Fibroblast of upper back skin (primary cell): ENCODE data around the gene ARF1.
A peak's percentile ranks its signal among the peaks of the same experiment; 100 is the strongest.

ENCODE experiments used
- DNase-seq: peaks from one replicate; pipeline ENCODE4 v3.0.0-alpha.2; 2013

Gene ARF1

DNA sequence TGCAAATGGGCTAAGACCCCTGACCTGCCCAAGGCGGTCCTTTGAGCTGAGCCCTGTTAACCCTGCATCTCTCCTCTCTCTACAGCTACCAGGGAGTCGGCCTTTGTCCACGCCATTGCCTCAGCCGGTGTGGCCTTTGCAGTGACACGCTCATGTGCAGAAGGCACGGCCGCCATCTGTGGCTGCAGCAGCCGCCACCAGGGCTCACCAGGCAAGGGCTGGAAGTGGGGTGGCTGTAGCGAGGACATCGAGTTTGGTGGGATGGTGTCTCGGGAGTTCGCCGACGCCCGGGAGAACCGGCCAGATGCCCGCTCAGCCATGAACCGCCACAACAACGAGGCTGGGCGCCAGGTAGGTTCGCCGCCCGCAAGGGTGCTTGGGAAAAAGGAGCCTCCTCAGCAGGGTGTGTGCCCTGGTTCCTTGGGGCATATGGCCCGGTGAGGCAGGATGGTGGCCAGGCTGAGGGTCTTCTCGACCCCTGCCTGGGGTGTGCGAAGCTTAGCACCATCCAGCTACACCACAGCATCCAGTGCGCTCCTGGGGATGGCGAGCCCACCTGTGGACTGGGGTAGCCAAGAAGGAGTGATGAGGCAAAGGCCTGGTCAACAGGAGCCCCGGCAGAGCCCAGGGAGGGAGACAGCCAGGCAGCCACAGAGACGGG lies 31.8 kb upstream of the ARF1 start:
- no peak for DNase-seq

DNA sequence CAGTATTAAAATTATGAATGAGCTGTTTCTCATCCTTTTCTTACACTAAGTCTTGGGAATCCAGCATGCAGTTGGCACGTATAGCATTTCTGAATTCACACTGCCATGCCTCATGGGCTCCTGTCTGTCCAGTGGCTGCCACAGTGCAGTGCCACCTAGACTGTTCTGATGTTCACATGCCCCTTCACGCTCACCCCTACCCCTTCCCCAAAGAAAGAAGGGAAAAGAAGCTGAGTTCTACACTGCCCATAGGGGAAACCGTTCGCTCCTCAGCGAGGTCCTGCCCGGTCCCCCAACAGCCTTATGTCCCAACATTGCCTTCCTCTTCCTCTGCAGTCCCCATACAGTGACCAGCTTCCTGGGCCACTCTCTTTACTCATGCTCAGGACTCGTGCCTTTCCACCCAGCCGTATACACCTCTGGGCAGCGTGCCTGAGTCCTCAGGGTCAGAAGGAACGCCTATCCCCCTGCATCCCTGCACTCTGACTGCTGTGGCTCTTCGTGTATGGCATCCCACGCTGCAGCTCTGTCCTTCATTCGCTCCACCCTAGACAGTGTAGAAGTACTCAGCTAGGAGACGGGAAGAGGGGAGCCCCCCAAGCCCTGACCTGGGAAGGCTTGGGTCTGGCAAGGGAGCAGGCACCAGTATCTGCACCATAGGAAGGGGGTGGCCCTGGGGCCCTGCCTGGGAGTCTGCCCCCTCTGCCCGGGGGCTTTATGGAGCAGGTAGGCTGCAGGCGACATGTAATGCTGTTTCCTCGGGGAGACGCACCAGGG lies 24.1 kb upstream of the ARF1 start:
- DNase-seq: no peak

DNA sequence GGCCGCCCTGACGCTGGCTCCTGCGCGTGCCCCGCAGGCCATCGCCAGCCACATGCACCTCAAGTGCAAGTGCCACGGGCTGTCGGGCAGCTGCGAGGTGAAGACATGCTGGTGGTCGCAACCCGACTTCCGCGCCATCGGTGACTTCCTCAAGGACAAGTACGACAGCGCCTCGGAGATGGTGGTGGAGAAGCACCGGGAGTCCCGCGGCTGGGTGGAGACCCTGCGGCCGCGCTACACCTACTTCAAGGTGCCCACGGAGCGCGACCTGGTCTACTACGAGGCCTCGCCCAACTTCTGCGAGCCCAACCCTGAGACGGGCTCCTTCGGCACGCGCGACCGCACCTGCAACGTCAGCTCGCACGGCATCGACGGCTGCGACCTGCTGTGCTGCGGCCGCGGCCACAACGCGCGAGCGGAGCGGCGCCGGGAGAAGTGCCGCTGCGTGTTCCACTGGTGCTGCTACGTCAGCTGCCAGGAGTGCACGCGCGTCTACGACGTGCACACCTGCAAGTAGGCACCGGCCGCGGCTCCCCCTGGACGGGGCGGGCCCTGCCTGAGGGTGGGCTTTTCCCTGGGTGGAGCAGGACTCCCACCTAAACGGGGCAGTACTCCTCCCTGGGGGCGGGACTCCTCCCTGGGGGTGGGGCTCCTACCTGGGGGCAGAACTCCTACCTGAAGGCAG lies 23.4 kb upstream of the ARF1 start:
- no peak for DNase-seq

DNA sequence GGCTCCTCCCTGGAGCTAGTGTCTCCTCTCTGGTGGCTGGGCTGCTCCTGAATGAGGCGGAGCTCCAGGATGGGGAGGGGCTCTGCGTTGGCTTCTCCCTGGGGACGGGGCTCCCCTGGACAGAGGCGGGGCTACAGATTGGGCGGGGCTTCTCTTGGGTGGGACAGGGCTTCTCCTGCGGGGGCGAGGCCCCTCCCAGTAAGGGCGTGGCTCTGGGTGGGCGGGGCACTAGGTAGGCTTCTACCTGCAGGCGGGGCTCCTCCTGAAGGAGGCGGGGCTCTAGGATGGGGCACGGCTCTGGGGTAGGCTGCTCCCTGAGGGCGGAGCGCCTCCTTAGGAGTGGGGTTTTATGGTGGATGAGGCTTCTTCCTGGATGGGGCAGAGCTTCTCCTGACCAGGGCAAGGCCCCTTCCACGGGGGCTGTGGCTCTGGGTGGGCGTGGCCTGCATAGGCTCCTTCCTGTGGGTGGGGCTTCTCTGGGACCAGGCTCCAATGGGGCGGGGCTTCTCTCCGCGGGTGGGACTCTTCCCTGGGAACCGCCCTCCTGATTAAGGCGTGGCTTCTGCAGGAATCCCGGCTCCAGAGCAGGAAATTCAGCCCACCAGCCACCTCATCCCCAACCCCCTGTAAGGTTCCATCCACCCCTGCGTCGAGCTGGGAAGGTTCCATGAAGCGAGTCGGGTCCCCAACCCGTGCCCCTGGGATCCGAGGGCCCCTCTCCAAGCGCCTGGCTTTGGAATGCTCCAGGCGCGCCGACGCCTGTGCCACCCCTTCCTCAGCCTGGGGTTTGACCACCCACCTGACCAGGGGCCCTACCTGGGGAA lies 22.7 kb upstream of the ARF1 start:
- peak; percentile 43 for DNase-seq

DNA sequence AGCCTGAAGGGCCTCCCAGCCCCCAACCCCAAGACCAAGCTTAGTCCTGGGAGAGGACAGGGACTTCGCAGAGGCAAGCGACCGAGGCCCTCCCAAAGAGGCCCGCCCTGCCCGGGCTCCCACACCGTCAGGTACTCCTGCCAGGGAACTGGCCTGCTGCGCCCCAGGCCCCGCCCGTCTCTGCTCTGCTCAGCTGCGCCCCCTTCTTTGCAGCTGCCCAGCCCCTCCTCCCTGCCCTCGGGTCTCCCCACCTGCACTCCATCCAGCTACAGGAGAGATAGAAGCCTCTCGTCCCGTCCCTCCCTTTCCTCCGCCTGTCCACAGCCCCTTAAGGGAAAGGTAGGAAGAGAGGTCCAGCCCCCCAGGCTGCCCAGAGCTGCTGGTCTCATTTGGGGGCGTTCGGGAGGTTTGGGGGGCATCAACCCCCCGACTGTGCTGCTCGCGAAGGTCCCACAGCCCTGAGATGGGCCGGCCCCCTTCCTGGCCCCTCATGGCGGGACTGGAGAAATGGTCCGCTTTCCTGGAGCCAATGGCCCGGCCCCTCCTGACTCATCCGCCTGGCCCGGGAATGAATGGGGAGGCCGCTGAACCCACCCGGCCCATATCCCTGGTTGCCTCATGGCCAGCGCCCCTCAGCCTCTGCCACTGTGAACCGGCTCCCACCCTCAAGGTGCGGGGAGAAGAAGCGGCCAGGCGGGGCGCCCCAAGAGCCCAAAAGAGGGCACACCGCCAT lies 21.9 kb upstream of the ARF1 start:
- DNase-seq: no peak

DNA sequence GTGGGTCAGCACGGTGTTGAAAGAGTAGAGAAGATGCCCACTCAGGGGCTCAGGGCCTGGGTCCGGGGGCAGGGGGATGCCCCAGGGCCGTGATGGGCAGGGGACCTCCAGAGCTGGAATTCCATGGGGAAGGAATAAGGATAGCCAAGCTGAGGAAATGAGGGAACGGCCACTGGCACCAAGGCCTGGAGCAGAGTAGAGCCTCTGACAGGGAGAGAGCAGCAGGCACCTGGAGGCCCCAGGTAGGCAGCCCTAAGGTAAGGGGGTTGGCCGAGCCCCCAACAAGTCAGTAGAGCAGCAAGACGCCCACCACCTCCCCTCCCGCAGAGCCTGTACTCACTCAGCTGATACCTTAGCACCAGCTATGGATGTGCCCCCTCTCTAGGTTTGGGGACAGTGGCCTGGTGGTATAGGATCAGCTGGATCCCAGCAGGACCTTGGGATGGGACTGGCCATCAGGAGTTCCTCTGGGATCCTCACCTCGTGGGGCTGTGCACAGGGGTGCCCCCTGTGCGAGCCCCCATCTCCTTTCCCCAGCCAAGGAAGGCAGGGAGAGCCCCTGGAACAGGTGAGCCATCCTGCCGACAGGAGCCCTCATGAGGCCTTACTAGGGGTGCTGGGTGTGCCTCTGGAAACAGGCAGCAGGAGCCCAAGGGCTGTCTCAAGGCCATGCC lies 21.0 kb upstream of the ARF1 start:
- no peak for DNase-seq

DNA sequence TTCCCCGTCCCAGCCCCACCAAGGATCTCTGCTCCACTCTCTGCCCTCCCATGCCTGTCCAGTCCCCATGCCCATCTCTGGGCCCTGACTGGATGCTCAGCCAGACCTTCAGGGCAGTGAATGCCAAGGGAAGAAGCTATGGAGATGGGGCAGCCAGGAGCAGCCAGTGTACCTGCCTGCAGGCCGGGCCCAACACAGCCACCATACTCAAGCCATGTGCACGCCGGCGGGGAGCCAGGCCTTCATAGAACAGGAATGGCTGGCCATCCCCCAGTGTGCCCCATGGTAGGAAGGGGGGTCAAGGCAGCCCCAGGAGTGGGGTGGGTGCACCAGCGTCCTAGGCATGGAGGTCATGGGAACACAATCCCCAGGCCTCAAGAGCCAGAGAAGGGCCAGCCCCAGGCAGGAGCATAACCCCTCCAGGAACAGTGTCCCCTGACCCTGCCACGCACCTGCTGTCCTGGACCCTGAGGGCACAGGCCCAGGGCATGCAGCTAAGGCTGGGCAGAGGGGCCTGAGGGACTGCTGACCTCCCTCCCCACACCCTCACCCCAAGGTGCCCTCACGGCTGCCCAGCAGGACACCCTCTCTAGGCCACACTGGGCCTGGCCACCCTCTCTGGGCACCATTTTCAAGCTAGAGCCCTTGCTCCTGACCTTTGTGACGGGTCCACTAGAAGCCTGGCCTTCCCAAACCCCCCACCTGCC lies 20.3 kb upstream of the ARF1 start:
- DNase-seq: no peak

DNA sequence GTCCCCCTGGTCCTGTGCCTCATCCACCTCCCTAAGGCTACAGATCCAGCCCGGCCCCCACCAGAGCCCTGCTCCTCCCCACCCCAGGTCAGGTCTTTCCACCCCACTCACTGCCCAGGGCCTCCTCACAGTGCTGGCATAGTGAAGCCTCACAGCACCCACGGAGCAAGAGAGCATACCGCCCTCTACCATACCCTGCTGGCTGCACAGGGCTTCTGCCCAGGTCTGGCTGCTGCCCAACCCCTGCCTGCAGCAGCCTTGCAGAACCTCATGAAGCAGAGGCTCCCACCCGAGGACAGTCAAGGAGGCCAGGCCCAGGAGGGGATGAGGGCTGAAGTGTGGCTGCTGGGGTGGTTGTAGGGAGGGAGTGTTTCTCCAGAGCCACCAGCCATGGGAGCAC lies 19.7 kb upstream of the ARF1 start:
- DNase-seq: no peak

DNA sequence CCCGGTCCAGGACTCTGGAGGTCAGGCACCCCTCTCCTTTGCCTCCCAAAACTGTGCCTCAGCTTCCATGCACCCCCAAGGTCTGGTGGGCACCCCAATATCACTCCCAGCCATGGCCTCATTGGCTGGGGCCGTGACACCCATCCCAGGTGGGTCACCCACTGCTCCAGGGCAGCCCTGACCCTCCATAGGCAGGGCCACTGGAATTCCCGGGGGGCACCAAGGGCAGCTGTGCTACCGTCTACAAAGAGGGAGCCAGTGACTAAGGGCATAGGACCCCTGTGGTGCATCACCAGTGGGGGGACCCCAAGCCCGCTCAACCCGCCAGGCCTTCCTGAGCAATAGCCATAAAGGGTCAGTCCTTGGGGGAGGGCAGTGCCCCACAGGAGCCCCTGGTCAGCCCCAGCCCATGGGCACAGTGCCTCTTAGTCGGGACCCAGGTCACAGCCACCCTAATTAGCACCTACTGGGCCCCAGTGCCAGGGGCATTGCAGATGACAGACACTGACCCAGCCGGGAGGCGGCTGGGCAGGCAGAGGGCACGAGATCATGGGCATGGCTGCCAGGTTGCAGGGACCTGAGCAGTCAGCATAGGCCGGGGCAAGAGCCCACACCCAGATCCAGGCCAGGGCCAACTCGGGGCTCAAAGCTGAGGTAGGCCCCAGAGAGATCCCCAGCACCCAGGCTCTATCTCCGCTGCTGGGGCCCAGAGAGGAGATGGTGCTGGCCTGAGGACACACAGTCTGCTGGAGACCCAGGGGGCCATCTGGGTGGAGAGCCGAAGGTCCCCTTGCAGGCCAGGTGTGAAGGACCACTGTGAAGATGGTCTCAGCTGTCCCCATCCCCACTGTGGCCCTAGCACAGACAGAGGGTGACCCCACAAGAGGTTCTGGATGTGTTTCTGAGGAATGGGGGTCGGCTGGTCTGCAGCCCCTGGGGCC lies 19.0 kb upstream of the ARF1 start:
- DNase-seq: no peak

DNA sequence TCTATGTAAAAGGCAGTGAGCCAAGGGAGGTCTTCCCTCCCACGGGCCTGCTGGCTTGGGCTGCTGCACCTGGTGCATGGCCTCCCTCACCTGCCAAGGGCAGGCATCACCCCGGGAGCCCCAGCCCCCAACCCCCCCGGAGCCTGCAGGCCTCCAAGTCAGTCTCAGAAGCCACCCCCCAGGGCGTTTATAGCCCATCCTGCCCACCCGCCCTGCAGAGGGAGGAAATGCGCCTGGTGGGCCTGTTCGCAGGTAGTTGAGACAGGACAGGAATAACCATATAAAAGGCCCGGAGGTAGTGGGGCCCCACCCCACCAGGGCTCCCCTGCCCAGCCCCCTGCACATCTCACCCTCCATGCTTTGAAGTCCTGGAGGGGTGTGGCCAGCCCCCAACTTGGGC lies 18.2 kb upstream of the ARF1 start:
- DNase-seq: no peak

DNA sequence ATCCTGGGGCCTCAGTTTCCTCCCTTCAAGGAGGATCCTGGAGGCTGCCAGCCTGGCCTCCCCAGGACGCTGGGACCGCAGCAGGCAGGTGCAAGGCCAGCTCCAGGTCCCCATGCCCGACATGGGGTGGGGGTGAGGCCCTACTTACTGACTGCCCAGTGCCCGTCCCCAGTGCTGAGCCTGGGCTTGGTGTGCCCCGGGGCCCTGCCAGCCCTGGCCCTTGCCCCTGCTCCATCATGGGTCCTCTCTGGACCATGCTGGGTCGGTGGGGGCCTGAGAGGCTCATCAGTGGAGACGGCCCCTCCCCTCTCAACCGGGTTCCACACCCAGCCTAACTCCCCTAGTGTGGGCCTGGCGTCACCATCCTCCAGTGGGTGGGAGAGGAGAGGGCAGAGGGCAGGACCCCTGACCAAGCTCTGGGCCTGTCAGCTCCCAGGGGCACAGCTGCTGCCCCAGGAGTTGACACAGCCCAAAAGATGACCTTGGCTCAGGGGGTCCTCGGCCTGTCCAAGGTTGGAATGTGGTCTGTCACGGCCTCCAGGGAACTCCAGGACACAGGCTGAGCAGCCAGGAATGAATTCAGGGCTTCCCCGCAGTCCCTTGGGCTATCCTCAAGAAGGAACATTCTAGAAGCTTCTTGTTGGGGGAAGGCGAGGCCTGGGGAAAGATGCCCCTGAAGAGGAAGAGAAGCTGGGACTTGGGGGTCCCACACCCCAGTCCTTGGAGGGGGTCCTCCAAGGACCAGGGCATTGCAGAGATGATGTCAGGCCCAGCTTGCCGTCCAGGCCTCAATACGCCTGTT lies 17.6 kb upstream of the ARF1 start:
- no peak for DNase-seq

DNA sequence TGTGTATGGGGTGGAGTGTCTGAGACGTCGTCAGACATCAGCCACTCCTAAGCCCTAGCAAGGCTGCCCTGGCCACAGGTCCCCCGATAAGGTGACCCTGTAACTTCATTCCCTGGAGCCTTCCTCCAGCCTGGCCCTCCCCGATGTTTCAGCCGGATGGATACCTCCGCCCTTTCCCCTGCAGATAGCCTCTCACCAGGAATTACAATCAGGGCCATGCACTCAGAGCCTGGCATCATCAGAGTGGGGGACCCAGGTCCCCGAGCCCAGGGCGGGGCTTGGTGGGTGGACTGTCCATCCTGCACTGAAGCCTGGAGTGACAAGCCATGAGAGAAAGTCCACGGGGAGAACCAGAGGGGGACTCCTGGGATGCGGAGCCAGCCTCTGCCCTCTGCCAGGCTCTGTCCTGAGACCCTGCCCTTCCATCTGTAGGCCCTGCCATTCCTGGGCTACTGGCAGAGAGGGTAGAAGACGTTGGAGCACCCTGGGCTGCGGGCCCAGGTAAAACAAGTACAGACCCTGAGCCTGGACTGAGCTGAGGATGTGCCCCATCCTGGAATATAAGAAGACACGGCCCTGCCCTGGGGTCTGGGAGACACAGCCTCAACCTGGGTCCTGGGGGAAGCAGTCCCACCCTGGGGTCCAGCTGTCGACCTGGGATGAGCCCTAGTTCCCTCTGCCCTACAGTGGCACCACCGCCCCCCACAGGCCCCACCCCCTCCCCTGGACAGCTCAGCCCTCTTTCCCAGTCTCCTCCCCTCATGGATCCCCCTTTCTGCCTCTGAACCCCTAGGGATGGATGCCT lies 16.8 kb upstream of the ARF1 start:
- no peak for DNase-seq

DNA sequence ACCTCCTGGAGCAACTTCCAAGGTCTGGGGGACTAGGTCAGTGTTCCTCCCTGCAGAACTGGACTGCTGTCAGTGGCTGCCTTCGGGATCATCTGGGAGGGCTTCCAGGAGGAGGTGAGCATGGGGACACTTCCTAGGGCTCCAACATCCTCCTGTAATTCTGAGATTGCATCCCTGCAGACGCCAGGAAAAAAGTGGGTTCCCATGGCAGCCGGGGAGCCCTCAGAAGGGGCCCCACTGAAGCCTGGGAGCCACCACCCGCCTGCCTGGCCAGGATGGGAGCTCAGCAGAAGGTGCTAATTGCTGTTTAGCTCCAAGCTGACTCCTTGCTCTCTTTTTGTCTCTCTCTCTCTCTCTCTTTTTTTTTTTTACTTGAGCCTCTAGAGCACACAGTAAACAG lies 16.1 kb upstream of the ARF1 start:
- DNase-seq: no peak

DNA sequence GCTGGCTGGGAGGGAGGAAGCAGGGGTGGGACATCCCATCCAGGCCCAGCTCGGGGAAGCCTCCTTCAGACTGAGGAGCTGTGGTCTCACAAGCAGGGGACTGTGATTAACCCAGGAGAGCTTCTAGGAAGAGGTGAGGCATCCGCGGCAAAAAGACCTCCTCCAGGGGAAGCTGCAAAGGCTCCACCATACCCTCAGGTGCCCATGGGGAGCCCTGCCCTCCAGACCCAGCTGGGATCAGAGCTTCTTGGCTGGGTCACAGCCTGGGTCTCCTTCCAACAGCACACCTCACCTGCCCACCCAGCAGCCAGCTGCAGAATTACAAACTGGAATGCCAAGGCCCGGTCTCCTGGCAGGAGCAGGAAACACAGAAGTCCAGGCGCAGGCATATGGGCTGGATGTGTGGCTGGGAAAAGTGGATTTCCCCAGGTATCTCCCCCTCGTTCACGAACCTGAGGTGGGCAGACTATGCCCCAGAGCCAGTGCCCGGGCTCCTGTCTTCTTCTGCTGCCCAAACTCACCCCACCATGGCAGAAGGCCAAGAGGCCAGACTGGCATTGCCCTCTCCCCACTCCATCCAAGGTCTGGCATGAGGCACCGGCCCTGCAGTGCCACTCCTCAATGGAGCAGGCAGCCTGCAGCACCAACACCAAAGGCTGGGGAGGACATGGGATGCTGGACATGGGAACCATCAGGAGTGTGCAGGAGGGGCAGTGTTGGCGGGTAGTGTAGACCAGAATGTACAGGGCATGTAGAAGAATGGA lies 15.4 kb upstream of the ARF1 start:
- DNase-seq: no peak

DNA sequence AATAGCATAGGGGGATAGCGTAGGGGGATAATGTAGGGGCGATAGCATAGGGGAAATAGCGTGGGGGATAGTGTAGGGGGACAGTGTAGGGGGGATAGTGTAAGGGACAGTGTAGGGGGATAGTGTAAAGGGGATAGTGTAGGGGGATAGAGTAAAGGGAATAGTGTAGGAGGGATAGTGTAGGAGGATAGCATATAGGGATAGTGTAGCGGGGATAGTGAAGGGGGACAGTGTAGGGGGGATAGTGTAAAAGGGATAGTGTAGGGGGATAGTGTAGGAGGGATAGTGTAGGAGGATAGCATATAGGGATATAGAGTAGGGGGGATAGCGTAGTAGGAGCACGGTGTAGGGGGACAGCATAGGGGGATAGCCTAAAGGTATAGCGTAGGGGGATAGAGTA lies 14.1 kb upstream of the ARF1 start:
- no peak for DNase-seq

DNA sequence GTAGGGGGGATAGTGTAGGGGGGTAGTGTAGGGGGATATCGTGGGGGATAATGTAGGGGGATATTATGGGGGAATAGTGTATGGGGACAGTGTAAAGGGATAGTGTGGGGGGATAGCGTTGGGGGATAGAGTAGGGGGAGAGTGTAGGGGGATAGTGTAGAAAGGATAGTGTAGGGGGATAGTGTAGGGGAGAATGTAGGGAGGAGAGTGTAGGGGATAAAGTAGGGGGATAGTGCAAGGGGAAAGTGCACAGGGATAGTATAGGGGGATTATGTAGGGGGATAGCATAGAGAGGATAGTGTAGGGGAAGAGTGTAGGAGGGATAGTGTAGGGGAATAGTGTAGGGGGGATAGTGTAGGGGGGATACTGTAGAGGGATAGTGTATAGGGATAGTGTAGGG lies 12.3 kb upstream of the ARF1 start:
- DNase-seq: no peak

DNA sequence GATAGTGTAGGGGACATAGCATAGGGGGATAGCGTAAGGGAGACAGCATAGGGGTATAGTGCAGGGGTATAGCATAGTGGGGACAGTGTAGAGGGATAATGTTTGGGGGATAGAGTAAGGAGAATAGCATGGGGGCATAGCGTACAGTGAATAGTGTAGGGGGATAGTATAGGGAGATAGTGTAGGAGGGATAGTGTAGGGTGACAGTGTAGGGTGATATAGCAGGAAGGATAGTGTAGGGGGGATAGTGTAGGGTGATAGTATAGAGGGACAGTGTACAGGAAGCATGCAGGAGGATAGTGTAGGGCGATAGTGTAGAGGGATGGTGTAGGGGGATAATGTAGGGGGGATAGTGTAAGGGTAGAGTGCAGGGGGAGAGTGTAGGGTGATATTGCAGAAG lies 11.7 kb upstream of the ARF1 start:
- no peak for DNase-seq
